WERI-Rb-1 (cell line): ENCODE data around the gene ALDH3A1.
A peak's percentile ranks its signal among the peaks of the same experiment; 100 is the strongest.

Source experiments
- DNase-seq: peaks from one replicate; pipeline ENCODE4 v3.0.0-alpha.2; 2020
- H3K27ac ChIP-seq: fragments of 250-450 bp; sonication (Bioruptor Pico); 2 replicates; pipeline ENCODE4 v1.5.1; 2020; ENCODE audit warnings: mild to moderate bottlenecking, moderate library complexity
- H3K27me3 ChIP-seq: fragments of 250-450 bp; sonication (Bioruptor Pico); 2 replicates; pipeline ENCODE4 v1.5.1; 2021; ENCODE audit warnings: mild to moderate bottlenecking, low read depth, moderate library complexity; ENCODE audit not compliant: insufficient read depth, severe bottlenecking
- H3K36me3 ChIP-seq: fragments of 250-450 bp; sonication (Bioruptor Pico); 2 replicates; pipeline ENCODE4 v1.5.1; 2020; ENCODE audit warnings: mild to moderate bottlenecking, moderate library complexity
- H3K4me3 ChIP-seq: 2 replicates; pipeline ENCODE4 v1.5.1; 2011; ENCODE audit warnings: low read depth, mild to moderate bottlenecking, control low read depth, low read length
- H3K9me3 ChIP-seq: fragments of 250-450 bp; sonication (Bioruptor Pico); 2 replicates; pipeline ENCODE4 v1.5.1; 2021; ENCODE audit warnings: mild to moderate bottlenecking, moderate library complexity; ENCODE audit not compliant: severe bottlenecking
- CTCF ChIP-seq: IDR thresholded peaks from 2 replicates; pipeline ENCODE4 v1.5.1; 2011; ENCODE audit warnings: low read depth, mild to moderate bottlenecking, control low read depth, inconsistent platforms, low read length

Gene ALDH3A1

GRCh38 chr17:19706791-19707727 is 41.0 kb downstream of the ALDH3A1 start:
- H3K36me3 ChIP-seq, result no peaks in the 10 kb centered on the region
- H3K27ac ChIP-seq, result peak overlapping the region; percentile 53
- H3K27me3 ChIP-seq, result no peaks in the 10 kb centered on the region
- no peaks in the 10 kb centered on the region for H3K9me3 ChIP-seq
- no peak for TF ChIP-seq CTCF
- peak; percentile 78 for DNase-seq
- H3K4me3 ChIP-seq, result no peak overlapping the region

DNA sequence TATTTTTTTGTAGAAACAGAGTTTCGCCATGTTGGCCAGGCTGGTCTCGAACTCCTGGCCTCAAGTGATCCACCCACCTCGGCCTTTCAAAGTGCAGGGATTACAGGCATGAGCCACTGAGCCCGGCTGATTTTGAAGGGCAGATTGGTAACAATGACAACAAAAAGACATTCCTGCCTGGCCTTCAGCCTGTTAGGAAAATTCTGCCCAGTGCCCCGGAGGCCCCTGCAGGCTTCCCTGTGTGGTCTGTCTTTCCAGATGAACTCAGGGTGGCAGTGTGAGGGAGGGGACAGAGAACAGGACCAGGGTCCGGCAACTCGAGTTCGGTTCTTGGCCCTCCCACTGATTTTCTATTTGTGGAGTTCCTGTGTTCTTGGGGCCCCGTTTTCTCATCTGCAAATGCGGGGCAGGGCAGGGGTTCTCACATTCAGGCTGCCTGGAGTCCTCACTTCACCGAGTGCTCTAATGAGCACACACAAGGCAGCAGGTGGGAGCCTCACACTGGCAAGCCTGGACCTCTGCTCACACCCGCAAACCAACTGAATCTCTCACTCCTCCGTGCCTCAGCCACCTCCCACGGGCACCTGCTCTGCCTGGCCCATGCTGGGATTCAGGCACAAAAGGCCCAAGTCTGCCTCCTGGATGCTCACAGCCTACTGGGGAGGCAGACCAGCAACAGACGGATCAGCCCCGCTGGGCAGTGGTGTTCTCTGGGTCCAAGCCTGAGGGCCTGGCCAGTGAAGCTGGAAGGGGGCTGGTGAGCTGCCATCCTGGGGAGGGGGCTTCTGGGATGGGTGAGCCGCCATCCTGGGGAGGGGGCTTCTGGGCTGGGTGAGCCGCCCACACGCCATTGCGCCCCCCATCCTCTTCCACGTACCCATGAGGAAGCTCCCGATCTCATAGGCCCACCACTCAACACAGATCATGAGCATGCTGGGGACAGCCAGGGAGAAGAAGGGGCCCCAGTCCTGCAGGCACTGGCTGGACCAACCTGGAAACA is 42.0 kb downstream of the ALDH3A1 start:
- Histone ChIP-seq H3K36me3 (no peaks in the 10 kb centered on the region), H3K27ac (peak overlapping the region; percentile 53), H3K27me3 (no peaks in the 10 kb centered on the region), H3K9me3 (no peaks in the 10 kb centered on the region), H3K4me3 (no peak overlapping the region)
- no peak for TF ChIP-seq CTCF
- no peak for DNase-seq

DNA sequence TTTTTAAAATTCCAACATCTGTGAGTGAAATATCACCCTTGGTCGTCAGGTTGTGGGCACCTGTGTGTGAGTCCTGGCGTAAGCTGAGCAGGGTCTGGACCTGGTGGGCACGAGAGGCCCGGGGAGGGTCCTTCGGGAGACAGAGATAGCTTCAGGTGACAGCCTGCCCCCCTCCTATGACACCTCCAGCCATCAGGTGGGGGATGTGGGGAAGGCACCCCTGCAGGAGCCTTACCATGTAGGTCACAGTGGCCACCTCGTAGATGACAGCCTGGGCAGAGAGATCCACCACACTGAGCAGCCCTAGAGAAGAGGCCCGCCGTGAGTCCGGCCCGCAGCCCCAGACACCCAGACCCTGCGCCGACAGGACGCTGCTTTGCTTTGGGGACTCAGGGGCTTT is 42.9 kb downstream of the ALDH3A1 start:
- H3K4me3 ChIP-seq, result no peak overlapping the region
- H3K27ac ChIP-seq, result no peak overlapping the region
- DNase-seq, result no peak
- no peak for TF ChIP-seq CTCF
- H3K9me3 ChIP-seq, result no peaks in the 10 kb centered on the region
- H3K27me3 ChIP-seq, result no peaks in the 10 kb centered on the region
- H3K36me3 ChIP-seq, result no peaks in the 10 kb centered on the region

- peak; percentile 88 for DNase-seq
- Histone ChIP-seq H3K9me3 (no peaks in the 10 kb centered on the region), H3K4me3 (no peak overlapping the region), H3K27ac (peak overlapping the region; percentile 72), H3K36me3 (no peaks in the 10 kb centered on the region), H3K27me3 (no peaks in the 10 kb centered on the region)
- TF ChIP-seq CTCF, result no peak
Measured at GRCh38 chr17:19703828-19704613, 44.1 kb downstream of the ALDH3A1 start.

DNA sequence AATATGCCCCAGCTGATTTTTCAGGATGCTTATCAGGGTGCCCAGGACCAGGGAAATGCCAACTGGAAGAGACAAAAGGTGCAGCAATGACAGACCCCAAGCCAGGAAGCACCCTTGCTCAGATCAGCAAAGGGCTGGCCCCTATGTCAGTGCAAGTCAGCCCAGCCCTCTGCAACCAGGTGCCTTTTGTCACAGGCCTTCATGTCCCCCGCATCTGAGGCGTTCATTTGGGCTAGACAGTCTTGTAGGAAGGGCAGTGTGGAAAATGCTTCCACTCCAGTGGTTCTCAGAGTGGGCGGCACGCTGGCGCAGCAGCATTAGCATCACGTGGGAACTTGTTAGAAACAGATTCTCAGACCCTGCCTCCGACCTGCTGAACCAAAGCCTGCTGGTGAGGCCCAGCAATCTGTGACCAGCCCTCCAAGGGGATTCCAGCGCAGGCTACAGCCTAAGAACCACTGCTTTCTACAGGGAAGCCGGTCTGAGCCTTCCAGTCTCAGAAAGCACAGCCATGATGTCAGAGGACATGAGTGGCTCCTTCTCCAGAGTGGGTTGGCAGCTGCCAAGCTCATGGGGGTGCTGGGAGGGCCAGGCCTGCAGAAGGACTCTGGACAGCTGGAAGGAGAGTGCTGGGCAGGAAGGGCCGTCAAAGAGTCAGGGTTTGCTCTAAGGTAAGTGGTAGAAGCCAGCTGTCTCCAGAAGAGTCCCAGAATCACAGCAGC is 44.8 kb downstream of the ALDH3A1 start:
- Histone ChIP-seq H3K9me3 (no peaks in the 10 kb centered on the region), H3K36me3 (no peaks in the 10 kb centered on the region), H3K4me3 (no peak overlapping the region), H3K27me3 (no peaks in the 10 kb centered on the region), H3K27ac (peak overlapping the region; percentile 72)
- TF ChIP-seq CTCF, result no peak
- DNase-seq, result no peak
